ENCODE measurements around the gene LPAR5.
"Not testable (repeated sequence)": the region's sequence is repeated elsewhere in the genome, so short reads cannot be mapped to it uniquely, and the experiment has no call there.

LPAR5 gene

DNA sequence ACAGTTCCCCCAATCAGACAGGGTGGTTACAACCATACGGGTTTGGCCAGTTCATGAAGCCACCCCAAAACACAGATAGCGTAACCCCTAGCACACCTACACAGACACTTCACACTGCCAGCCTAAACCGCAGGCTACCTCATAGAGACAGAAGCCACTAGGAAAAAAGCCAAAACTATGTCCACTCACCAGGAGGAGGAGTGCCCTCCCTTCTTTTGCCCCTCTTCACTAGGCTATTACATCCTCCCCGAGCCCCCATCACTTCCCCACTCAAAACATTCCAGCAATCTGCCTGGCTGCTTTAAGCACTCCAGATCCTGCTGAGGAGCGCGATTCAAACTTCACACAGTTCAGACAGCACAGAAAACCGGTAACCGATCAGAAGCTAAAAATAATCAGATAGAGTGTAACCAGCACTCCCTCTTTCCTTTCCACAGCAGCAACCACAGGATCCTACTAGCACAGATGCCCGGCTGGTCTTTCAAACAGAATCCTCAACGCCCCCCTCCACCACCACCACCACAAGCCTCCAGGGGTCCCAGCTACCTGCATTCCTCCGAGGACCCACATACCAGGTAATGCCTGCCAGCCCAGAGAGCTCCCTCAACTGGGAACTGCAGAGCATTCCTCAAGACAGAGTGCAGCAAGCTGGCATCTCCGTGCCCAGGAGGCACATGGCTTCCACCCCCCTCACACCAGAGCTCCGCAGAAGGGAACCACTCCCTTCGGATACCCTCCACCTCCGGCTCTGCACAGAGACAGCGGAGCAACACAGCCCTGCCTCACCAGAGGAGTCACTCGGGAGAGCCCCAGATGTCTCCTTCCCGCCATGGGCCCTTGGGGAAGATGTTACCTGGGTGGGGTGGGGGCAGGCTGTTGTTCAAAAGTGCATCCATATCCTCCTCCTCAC is 30.1 kb downstream of the LPAR5 start:
- no peak for DNase-seq

DNA sequence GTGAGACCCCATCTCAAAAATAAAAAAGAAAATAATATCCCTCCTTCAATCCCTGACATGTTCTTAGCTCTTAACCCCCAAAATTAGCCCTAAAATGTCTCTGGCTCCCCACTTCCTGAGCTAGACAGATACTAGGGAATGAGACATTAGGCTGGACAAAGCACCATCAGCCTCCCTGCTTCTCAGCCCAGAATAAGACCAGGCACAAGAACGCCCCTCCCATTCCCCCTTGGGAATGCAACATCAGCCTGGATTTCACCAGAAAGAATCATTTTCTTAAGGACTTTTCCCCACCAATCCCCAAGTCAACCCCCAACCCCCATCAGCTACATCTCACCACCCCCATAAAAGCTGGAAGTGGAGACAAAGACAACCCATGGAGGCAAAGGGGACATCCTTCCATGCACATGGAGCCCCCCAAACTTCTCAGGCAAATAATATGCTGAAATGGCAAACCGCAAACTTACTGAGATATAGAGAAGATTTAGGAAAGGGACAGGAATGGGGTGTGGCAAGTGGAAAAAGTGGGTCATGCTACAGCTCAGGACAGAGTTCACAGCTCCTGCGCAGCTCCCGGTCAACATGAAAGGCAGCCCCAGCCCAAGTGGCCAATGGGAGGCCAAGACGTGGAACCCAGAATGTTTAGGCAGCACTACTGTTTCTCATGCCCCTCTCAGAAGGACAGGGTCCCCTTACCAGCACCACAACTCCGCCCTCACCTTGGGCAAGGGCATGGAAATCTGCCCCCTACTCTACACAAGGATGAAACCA is 31.3 kb downstream of the LPAR5 start:
- no peak for DNase-seq

DNA sequence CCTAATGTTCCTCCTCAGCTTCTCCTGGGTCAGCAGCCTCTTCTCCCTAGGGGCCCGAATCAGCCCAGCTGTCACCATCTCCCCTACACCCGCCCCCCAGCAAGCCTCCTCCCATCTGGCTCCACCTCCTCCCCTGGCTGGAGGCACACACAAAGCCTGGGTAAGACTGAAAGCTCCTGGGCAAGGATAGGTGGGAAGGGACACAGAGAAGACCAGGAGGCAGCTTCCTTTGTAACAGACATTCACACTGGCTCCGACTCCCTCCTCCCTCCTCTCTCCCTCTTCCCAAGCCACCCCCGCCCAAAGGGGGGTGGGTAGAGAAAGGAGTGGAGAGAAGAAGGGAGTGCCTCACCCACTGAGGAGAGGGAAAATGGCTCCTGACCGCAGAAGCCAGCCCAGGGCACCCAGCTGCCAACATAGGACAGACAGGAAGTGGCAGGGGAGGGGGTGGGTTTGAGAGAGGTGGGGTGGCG is 32.6 kb downstream of the LPAR5 start:
- no peak for DNase-seq

DNA sequence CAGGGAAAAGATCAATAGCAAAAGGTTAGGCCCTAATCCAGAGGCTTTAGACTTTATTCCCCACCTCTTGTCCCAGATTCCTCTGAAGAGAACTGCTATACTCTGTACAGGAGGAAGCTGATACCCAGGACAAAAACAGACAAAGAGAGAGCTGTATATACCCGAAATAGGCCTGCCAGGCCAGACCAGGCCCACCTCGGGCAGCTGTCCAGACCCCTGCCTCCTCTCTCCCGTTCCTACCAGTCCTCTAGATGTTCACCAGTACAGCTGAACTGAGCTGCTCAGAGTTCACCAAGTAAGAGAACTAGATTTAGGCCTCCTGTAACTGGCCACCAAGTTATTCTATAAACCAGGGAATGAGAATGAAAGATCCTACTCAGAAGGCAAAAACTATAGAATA is 33.2 kb downstream of the LPAR5 start:
- no peak for DNase-seq

DNA sequence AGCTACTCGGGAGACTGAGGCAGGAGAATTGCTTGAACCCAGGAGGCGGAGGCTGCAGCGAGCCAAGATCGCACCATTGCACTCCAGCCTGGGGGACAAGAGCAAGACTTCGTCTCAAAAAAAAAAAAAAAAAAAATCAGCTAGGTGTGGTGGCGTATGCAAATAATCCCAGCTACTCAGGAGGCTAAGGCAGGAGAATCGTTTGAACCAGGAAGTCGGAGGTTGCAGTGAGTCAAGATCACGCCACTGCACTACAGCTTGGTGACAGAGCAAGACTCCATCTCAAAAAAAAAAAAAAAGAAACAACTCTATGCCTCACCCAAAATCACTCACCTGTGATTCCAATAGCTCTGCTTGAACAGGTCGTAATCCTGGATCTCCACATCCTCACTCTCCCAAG is 40.1 kb downstream of the LPAR5 start:
- DNase-seq, result not testable (repeated sequence)

DNA sequence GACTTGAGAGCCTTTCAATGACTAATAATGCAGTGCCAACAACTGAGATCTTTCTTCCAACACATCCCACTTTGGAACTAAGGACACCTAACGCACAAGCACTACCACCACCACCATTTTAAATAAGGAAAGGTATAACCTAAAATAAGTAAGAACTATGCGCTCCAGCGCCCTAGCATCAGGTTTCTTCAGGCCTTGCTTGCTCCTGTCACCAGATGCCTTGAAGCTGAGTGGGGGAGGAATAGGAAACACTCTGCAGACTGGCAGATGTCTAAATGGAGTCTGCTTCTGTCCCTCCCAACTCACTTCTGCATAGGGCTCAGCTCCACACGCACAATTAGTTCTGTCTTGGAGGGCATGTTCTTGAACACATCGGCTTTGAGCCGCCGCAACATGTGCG is 43.7 kb downstream of the LPAR5 start:
- DNase-seq, result no peak

DNA sequence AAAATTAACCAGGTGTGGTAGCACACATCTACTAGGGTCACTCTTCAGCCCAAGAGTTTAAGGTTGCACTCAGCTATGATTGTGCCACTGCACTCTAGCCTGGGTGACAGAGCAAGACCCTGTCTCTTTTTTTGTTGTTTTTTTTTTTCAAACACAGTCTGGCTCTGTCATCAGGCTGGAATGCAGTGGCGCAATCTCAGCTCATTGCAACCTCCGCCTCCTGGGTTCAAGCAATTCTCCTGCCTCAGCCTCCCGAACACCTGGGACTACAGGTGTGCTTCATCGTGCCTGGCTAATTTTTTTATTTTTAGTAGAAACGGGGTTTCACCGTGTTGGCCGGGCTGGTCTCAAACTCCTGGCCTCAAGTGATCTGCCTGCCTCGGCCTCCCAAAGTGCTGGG is 49.2 kb downstream of the LPAR5 start:
- DNase-seq, result not testable (repeated sequence)

DNA sequence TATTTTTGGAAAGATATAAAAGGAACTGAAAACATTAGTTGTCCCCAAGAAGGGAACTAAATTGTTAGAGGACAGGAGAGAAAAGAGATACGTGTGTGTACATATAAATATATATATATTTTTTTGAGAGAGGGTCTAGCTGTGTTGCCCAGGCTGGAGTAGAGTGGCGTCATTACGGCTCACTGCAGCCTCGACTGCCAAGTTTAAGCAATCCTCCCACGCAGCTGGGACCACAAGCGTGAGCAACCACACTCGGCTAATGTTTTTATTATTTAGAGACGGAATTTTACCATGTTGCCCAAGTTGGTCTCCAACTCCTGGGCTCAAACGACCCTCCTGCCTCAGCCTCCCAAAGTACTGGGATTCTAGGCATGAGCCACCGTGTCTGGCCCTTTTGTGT is 51.5 kb downstream of the LPAR5 start:
- DNase-seq, result no peak

DNA sequence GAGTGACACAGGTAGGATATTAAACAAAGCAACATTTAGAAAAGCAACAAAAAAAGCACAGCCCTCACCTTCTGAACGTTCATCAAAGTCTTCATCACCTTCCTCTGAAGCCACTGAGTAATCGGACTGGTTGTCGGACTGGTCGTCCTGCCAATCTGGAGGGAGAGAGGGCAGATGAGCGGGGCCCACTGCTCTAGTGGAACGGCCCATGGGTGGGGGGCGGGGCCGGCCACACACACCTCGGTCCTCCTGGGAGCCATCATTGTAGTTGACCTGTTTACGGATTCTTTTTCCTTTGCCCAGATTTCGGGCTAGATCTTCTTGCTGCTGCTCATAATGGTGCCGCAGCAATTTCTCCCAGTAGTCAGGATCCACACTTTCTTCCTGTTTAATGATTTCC is 52.8 kb downstream of the LPAR5 start:
- DNase-seq, result no peak

DNA sequence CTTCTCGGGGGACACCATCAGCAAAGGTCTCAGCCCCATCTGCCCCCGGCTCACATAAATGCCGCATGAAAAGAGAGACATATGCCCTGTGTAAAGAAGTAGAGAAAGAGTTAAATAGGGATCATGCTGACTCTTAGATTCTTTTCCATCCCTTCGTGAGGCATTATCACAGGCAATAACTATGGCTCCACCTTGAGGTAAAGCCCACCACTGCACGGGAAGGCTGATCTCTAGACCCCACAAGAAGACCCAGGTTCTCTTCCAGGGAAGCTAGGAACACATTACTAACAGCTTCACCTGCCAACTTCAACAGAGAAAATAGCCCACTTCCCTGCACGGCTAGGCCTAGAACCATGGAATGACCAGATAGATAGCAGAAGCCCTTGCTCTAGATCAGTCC is 53.6 kb downstream of the LPAR5 start:
- DNase-seq, result no peak

DNA sequence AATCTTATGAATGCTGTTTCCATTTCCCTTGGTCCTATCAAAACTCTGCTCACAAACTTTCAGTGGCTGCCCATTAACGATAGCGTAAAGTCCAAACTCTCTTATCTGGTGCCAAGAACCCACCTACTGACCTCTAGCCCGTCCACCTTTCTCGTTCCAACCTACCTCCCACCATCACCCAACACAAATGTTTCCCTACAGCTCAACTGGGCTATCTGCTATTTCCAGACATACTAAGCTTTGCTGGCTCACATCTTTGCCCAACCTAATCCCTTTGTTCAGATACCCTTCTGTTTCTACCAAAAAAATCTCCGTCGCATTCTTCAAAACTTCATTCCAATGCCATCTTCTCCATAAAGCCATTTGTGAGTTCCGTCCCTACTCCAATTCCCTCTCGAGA is 60.1 kb downstream of the LPAR5 start:
- DNase-seq, result no peak

DNA sequence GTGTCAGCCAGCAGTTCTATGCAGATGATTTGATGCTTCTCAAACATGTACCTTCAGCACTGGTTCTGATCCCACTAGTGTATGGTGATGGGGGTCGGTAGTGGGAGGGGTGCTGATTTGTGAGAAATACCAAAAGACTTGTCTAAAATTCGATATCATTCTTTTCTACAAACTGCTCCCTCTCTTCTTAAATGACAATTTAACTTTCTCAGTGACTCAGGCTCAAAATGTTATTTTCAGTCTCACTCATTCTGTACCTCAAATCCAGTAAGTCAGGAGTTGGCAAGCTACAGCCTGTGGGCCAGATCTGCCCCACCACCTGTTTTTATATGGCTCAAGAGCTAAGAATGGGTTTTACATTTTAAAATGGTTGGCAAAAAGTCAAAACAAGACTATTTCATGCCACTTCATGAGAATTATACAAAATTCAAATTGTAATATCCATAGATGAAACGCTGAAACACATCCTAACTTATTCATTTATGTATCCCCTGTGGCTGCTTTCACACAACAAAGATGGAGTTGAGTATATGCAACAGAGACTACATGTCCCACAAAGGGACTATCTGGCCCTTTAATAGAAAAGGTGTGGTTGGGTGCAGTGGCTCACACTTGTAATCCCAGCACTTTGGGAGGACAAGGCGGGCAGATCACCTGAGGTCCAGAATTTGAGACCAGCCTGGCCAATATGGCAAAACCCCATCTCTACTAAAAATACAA is 61.0 kb downstream of the LPAR5 start:
- DNase-seq, result no peak

DNA sequence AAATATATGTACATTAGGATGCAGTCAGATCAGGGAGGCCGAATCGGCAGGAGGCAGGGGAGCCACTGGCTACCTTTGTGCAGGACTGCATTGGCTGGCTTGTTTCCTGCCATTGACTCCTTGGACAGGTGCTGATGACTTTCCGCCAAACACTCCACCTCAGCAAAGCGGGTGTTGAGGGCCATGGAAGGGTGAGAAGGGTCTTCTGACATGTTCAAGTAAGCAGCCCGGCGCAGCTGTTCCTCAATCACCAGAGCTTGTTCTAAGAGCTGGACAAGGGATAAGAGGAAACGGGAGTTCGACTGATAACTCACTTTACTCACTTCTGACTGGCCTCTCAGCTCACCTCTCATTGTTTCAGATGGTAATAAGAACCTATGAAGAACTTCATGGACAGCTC is 62.8 kb downstream of the LPAR5 start:
- no peak for DNase-seq

DNA sequence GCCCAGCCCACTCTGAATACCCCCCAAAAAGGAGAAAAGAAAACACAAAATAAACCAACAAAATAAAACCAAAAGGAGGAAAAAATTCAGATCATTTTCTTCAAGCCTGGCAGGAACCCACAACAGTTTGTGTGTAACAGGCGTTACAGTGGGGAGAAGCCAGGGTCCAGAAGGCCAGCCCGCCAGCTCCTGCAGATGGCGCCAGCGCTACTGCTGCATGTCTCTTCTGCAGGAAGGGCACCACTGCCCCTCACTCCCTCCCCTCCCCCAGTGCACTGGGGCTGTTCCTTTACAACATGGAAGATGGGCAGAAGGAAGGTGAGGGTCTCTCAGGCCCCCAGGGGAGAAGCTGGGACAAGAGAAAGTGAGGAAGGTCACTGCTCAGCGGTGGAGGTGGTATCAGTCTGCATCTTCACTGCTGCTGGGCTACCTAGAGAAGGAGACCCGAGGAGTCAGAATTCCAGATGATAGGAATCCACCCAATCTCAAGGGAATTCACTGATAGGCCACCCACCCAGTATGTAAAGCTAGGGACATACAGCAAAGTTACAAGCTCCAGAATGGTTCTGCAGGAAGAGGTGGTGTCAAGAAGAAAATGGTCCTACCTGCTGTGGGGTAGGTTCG is 65.4 kb downstream of the LPAR5 start:
- DNase-seq, result peak; percentile 30

DNA sequence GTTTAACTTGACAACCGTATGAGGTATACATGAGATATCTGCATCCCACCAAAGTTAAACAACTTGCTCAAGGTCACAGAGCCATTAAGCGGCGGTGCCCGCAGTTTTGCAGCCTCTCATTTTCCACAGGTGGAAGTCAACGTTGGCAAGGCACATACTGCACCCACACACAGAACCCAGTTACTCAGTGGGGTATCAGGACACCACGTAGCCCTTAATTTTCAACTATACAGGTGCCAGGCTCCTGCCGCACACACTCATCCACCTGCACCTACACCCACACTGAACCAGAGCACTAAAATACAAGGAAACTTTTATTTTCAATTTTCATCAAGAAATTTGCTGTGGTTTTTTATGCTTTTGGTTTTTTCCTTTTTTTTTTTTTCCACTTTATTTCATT is 66.0 kb downstream of the LPAR5 start:
- DNase-seq, result no peak

DNA sequence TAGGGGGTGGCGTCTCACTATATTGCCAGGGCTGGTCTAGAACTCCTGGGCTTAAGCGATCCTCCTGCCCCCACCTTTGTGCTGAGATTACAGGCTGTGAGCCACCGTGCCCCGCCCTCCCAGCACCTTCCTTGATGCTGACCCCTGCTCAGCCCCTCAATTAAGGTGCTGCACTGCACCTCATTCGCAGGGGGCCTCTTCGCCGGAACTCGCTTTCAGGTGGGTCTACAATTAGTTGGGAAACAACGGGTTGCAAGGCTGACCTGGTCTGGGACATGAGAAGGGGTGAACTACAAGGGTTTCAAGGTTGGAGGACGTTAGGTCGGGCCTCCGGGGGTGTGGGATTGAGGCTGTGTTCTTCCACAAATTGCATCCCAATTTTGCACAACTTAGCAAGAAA is 66.4 kb downstream of the LPAR5 start:
- no peak for DNase-seq

Data from suppressor macrophage treated with lipopolysaccharide for 4 hours (primary cell).